Activated T-cell treated with anti-CD3 and anti-CD28 coated beads, Interleukin-2, amount 50 U/mL, for 4 hours (primary cell): ENCODE measurements around the gene FOXL2. TPM values are rescaled to one million over a fixed set of nuclear protein-coding genes. Genes with fewer than 3 reads are reported as not detected.
"Not testable (repeated sequence)": the region's sequence is repeated elsewhere in the genome, so short reads cannot be mapped to it uniquely, and the experiment has no call there.

ENCODE experiments used
- ATAC-seq, 2 donors: fragments of 200-7000 bp; cut with Tn5 transposase; one replicate each; pipeline ENCODE4 v1.10.0; 2021
- DNase-seq: peaks from one replicate; pipeline ENCODE4 v3.0.0-alpha.2; 2020
- H3K27me3 Mint-ChIP-seq: one replicate; pipeline ENCODE4 v1.8.0; 2021; ENCODE audit warnings: low read depth, mixed read lengths
- H3K36me3 Mint-ChIP-seq: one replicate; pipeline ENCODE4 v1.8.0; 2022; ENCODE audit warnings: mixed read lengths; ENCODE audit not compliant: insufficient read depth
- H3K4me1 Mint-ChIP-seq: one replicate; pipeline ENCODE4 v1.8.0; 2021; ENCODE audit warnings: low read depth, mixed read lengths
- H3K4me3 Mint-ChIP-seq: one replicate; pipeline ENCODE4 v1.8.0; 2021; ENCODE audit warnings: mild to moderate bottlenecking, moderate library complexity, mixed read lengths
- H3K9me3 Mint-ChIP-seq: one replicate; pipeline ENCODE4 v1.8.0; 2021; ENCODE audit warnings: mixed read lengths
- total RNA-seq, 3 donors: library from RNA; stranded (reverse); gene quantifications; one replicate each; pipeline ENCODE4 v1.2.1, GENCODE V29; 2021

Gene FOXL2
- total RNA-seq, 3 donors from 2014 or later, result 0.05 TPM; not detected in 2

DNA sequence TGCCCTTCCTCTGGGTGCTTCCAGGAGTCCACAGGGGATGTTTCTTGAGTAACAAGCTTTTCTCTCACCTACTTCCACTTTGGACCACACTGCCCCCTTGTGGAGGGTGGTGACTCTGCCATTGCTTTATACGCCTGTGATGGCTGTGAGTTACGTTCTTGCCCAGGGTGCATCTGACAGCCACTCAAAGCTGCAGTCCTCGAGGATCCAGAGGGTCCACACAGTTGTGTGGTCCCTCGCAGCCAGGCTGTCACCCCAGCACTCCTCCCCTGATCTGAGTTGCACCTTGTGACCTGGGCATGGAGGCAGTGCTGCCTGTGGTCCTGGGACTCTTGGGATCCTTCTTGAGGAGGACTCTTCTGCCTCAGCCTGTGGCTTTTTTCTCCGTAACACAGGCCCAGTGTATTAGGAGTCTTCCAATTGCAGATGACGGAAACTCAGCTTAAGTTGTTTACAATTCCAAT lies 23.4 kb downstream of the FOXL2 start:
- no peaks in the 10 kb centered on the region for H3K4me1 Mint-ChIP-seq
- peaks cover 16% of the 10 kb centered on the region for H3K27me3 Mint-ChIP-seq
- no peak overlapping the region for H3K4me3 Mint-ChIP-seq
- no peaks in the 10 kb centered on the region for H3K9me3 Mint-ChIP-seq
- DNase-seq (peak; percentile 82), ATAC-seq (peak; percentile 94)
- H3K36me3 Mint-ChIP-seq, result no peaks in the 10 kb centered on the region

DNA sequence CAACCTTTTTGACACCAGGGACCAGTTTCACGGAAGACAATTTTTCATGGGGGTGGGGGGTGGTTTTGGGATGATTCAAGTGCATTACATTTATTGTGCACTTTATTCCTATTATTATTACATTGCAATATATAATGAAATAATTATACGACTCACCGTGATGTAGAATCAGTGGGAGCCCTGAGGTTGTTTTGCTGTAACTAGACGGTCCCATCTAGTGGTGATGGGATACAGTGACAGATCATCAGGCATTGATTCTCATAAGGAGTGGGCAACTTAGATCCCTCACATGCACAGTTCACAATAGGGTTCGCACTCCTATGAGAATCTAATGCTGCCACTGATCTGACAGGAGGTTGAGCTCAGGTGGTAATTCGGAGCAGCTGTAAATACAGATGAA lies 24.5 kb downstream of the FOXL2 start:
- peaks cover 15% of the 10 kb centered on the region for H3K27me3 Mint-ChIP-seq
- not testable (repeated sequence) for H3K36me3 Mint-ChIP-seq, DNase-seq, H3K4me1 Mint-ChIP-seq, H3K4me3 Mint-ChIP-seq, H3K9me3 Mint-ChIP-seq, ATAC-seq

DNA sequence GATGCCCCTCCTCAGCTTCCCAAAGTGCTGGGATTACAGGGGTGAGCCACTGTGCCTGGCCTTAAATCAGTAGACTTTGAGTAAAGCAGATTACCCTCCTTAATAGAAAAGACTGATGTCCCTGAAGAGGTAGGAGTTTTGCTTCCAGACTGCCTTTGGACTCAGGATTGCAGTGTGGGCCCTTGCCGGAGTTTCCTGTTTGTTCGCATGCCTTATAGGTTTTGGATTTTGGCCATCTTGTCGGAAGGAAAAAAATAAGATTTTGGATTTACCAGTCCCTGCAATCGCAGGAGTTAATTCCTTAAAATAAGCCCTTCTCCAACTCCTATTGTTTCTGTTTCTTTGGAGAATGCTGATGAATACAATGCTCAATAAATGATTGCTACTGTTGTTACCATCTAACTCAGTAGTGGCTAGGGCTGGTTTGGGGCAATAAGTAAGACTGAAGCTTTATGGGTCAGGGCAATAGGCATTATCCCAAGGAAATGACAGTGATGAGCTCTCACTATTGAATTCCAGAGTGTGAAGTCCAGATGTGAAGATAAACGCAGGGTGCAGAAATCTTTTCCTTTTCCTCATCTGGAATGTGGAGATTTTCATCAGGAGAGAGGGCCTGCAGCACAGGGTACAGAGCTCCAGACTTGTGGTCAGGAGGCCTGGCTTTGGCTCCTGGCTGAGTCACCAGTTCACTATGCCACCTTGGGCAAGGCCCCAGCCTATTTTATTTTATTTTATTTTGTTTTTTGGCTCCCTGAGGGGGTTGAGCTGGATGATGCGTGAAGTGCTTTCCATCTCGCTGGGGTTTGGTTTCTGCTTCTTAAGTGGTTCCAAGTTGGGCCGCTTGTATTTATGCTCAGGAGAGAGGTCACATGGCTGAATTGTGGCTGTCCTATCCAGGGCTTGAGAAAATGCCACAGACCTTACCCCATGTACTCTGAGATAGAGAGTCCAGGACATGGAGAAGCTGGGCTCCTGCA lies 25.3 kb downstream of the FOXL2 start:
- ATAC-seq, result no peak
- Mint-ChIP-seq H3K4me1 (no peaks in the 10 kb centered on the region), H3K4me3 (no peak overlapping the region), H3K36me3 (no peaks in the 10 kb centered on the region), H3K27me3 (peaks cover 15% of the 10 kb centered on the region), H3K9me3 (no peaks in the 10 kb centered on the region)
- DNase-seq, result no peak

DNA sequence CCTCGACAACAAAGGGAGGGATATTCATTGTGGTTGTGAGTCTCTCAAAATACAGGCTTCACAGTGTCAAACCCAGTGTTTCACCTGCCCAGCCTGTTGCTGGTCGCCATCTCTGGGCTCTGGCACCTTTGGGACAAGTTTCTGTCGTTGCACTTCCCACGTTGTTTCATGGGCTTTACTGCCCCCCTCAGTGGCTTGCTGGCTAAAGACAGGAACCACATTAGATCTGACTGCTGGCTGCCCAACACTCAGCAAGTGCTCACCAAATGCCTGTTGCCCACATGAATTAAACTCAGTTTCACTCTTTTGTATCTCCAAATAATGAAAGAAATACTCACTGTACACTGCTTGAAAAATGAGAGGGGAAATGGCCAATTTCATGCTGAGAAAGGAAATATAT lies 27.6 kb downstream of the FOXL2 start:
- H3K4me1 Mint-ChIP-seq, result peaks cover 5% of the 10 kb centered on the region
- H3K9me3 Mint-ChIP-seq, result no peaks in the 10 kb centered on the region
- H3K36me3 Mint-ChIP-seq, result no peaks in the 10 kb centered on the region
- no peak for DNase-seq
- H3K4me3 Mint-ChIP-seq, result no peak overlapping the region
- H3K27me3 Mint-ChIP-seq, result peaks cover 9% of the 10 kb centered on the region
- no peak for ATAC-seq

DNA sequence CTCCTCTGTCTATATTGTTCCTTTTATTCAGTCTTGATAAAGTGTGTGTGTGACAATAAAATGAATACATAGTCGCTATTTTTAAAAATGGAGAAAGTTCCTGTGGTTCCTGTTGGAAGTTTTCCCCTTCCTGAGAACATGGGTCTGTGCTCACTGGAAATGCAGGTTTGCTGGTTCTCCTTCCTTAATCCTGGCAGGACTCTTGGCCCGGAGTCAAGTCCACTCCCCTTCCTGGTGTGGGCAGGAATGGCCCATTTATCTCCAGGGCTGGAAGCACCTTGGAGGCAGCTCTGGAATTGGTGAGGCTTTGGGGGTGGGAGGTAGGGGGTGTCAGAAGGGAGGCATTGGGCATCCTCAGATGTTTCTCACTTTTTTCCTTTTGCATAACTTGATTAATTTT lies 30.1 kb downstream of the FOXL2 start:
- no peak for ATAC-seq
- H3K4me1 Mint-ChIP-seq, result peaks cover 5% of the 10 kb centered on the region
- no peaks in the 10 kb centered on the region for H3K9me3 Mint-ChIP-seq
- H3K27me3 Mint-ChIP-seq, result peaks cover 6% of the 10 kb centered on the region
- H3K36me3 Mint-ChIP-seq, result no peaks in the 10 kb centered on the region
- H3K4me3 Mint-ChIP-seq, result no peak overlapping the region
- DNase-seq, result no peak

DNA sequence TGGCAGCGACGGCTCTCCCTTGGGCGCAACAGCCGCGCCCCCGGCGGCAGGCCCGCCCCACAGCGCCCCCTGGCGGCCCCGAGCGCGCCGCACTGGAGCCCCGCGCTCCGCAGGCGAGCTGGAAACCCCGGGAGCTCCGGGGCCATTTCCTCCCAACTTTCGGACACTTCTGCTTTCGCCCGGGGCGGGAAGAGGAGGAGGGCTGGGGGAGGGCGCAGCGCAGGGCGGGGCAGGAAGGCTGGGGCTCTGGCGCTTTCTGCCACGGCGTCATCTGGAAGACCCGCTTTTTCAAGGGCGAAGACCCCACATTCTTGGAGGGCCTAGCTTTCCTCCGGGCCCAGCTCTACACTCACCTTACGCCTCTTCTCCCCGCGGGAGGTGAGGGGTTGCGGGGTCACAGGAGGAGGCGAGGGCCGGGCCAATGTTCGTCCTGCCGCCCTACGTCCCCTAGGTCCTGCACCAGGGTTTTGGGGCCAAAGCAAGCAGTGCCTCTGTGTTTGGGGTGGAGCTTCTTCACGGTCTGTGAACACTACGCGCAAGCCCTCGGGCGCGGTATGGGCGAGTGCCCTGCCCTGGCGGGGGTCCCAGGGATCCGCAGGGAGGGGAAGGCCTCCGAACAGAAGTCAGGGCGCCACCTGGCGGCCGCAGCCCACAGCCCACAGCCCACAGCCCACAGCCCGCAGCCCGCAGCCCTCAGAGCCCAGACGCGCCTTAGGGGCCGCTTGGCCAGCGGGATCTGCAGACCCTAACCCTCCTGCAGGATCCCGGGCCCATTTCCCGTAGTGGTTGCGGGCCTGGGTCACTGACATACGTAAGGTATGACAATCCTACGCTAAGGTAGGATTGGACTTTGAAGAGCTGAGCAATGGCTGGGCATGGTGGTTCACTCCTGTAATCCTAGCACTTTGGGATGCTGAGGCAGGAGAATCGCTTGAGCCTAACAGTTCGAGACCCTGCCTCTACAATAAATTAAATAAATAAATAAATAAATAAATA lies 31.1 kb downstream of the FOXL2 start:
- peaks cover 5% of the 10 kb centered on the region for H3K4me1 Mint-ChIP-seq
- ATAC-seq (peak; percentile 91), DNase-seq (peak; percentile 79)
- H3K9me3 Mint-ChIP-seq, result no peaks in the 10 kb centered on the region
- no peaks in the 10 kb centered on the region for H3K36me3 Mint-ChIP-seq
- peaks cover 5% of the 10 kb centered on the region for H3K27me3 Mint-ChIP-seq
- peak overlapping the region; percentile 80 for H3K4me3 Mint-ChIP-seq

DNA sequence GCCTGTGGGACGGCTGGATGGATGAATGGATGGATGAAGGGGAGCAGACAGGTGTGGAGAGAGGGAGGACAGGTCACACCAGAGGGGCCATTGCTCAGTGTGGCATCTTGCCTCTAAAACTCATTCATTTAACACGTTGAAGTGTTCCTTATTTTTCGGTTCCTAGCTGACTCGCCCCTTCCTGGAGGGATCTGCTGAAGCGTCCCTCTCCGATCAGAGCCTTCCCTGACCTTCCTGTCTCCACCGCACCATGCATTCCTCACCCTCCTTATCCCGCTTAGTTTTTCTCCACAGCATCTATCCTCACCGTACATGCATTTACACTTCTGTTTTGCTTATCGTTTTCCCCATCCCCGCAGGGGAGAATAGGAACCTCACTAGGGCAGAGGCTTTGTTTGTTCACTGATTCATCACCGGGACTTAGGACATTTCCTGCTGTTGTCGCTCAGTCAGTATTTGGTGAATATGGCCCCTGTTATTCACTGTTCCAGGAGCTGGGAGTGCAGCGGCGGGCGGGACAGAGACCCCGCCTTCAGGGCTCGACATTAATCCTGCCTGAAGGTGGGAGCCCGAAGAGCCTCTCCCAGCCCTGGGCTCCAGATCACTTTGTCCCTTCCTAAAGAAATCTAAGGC lies 32.0 kb downstream of the FOXL2 start:
- H3K9me3 Mint-ChIP-seq, result no peaks in the 10 kb centered on the region
- peak overlapping the region; percentile 80 for H3K4me3 Mint-ChIP-seq
- ATAC-seq (peak; percentile 21 to 27), DNase-seq (no peak)
- H3K36me3 Mint-ChIP-seq, result no peaks in the 10 kb centered on the region
- peaks cover 5% of the 10 kb centered on the region for H3K4me1 Mint-ChIP-seq
- H3K27me3 Mint-ChIP-seq, result peaks cover 5% of the 10 kb centered on the region

DNA sequence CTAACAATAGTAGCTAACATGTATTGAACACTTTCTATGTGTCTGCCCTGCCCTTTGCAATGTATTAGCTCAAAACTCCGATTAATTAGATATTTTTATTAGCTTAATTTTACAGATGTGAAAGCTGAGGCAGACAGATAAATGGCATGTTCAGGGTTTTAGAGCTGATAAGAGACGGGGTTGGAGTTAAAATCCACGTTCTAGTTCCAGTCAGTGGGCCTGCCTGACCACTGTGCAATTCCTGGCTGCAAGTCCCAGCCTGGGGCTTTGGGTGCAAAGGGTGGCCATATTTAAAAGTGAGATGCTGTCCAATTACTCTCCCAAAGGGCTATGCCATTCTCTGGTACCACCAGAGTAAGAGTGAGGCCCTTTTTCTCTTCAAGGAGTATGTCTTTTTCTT lies 33.2 kb downstream of the FOXL2 start:
- DNase-seq, result no peak
- H3K4me3 Mint-ChIP-seq, result no peak overlapping the region
- no peaks in the 10 kb centered on the region for H3K9me3 Mint-ChIP-seq
- peaks cover 2% of the 10 kb centered on the region for H3K27me3 Mint-ChIP-seq
- peaks cover 5% of the 10 kb centered on the region for H3K4me1 Mint-ChIP-seq
- no peak for ATAC-seq
- H3K36me3 Mint-ChIP-seq, result no peaks in the 10 kb centered on the region

DNA sequence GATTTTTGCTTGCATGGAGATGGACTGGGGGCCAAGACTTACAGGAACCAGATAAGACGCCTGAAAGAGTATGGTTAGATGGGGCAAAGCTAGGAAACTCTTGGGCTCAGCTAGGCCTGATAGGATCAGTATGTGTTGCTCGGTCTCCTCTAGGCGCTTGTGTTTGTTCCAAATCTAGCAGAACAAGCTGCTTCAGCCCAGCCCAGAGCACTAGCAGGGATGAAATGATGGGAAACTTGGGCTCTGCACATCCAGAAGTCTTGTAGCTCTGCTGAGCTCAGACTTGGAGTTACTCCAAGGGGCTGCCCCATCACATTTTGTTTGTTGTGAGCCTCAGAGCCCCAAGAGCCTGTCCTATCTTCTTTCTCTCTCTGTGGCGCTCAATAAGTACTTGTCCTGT lies 34.7 kb downstream of the FOXL2 start:
- Mint-ChIP-seq H3K36me3 (no peaks in the 10 kb centered on the region), H3K9me3 (no peaks in the 10 kb centered on the region), H3K4me3 (no peak overlapping the region), H3K27me3 (peaks cover 3% of the 10 kb centered on the region), H3K4me1 (peaks cover 5% of the 10 kb centered on the region)
- DNase-seq (no peak), ATAC-seq (no peak)

DNA sequence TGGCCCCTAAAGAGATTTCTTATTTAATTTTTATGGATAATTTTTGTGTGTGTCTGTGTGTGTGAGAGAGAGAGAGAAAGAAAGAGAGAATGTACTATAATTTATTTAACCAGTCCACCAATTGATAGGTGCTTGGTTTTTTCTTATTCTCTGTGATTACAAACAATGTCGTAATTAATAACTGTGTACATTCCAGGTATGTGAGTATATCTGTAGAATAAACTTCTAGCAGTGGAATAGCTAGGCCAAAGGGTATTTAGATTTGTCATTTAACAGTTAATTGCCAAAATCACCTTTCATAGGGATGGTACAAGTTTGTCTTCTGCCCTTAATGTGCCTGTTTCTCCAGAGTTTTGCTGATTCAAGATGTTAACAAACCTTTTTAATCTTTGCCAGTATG lies 35.3 kb downstream of the FOXL2 start:
- peaks cover 3% of the 10 kb centered on the region for H3K27me3 Mint-ChIP-seq
- no peaks in the 10 kb centered on the region for H3K9me3 Mint-ChIP-seq
- ATAC-seq (no peak), DNase-seq (no peak)
- peaks cover 5% of the 10 kb centered on the region for H3K4me1 Mint-ChIP-seq
- no peaks in the 10 kb centered on the region for H3K36me3 Mint-ChIP-seq
- H3K4me3 Mint-ChIP-seq, result no peak overlapping the region

DNA sequence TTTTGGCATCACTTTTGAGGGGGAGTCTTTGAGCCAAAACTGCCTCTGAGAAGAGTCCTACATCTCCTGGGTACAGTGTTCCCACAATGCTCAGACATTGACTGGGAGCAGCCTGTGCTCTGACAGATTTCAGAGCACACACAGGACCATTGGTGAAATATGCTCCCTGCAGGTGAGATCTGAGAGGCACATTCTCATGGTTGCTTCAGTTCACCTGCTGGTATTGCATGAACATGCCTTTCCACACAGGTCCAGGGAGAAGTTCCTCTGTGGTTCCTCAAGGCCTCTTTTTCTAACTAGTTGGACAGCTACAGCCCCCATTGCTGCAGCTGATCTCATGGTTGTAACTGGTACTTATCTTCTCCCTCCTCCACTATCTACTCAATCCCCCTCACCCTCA lies 37.0 kb downstream of the FOXL2 start:
- Mint-ChIP-seq H3K36me3 (no peaks in the 10 kb centered on the region), H3K4me1 (peaks cover 1% of the 10 kb centered on the region), H3K27me3 (peaks cover 3% of the 10 kb centered on the region), H3K9me3 (no peaks in the 10 kb centered on the region), H3K4me3 (no peak overlapping the region)
- DNase-seq (no peak), ATAC-seq (no peak)

DNA sequence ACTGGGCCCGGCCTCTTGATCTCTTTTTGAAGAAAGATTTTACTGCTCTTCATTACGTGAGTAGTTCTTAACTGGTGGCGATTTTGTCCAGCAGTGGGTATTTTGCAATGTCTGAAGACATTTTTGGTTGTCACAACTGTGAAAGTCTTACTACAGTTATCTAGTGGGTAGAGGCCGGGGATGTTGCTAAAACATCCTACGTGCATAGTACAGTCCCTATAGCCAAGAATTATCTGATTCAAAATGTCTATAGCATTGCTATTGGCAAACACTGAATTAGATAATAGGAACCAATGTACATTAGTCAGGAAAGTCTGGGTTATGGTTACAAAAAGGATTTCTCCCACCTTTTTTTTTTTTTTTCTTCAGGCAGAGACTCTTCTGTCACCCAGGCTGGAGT lies 38.1 kb downstream of the FOXL2 start:
- no peaks in the 10 kb centered on the region for H3K4me1 Mint-ChIP-seq
- no peaks in the 10 kb centered on the region for H3K9me3 Mint-ChIP-seq
- ATAC-seq (no peak), DNase-seq (no peak)
- H3K36me3 Mint-ChIP-seq, result no peaks in the 10 kb centered on the region
- no peak overlapping the region for H3K4me3 Mint-ChIP-seq
- H3K27me3 Mint-ChIP-seq, result peaks cover 3% of the 10 kb centered on the region

DNA sequence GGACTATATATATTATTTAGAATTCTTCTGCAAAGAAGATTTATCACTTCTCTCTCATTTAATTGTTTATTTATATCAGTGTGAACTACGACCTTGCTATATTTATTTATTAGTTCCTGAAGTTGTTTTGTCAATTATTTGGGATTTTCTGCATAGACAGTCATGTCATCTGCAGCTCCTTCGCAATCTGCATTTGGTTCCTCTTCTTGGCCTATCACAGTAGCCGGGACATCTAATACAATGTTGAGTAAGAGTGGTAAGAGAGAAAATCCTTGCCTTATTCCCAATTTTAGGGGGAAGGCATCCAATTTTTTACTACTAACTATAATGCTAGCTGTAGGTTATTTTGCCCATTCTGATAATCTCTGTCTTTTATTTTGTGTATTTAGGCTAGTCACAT lies 39.4 kb downstream of the FOXL2 start:
- ATAC-seq, result no peak
- Mint-ChIP-seq H3K4me3 (no peak overlapping the region), H3K4me1 (no peaks in the 10 kb centered on the region), H3K9me3 (no peaks in the 10 kb centered on the region), H3K27me3 (peaks cover 3% of the 10 kb centered on the region), H3K36me3 (no peaks in the 10 kb centered on the region)
- DNase-seq, result no peak

DNA sequence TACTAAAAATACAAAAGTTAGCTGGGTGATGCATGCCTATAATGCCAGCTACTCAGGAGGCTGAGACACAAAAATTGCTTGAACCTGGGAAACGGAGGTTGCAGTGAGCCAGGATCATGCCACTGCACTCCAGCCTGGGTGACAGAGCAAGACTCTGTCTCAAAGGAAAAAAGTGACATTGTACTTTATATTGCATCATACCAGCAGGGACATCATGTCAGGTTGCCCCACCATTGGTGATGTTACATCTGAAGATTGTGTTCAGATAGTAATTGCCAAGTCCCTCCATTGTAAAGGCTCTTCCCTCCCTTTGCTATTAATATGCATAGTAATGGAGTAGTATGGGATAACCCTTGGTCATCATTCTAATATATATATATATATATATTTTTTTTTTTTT lies 44.8 kb downstream of the FOXL2 start:
- DNase-seq (no peak), ATAC-seq (no peak)
- H3K9me3 Mint-ChIP-seq, result no peaks in the 10 kb centered on the region
- no peak overlapping the region for H3K4me3 Mint-ChIP-seq
- no peaks in the 10 kb centered on the region for H3K36me3 Mint-ChIP-seq
- H3K4me1 Mint-ChIP-seq, result no peaks in the 10 kb centered on the region
- H3K27me3 Mint-ChIP-seq, result no peaks in the 10 kb centered on the region
